Astrocyte of the cerebellum (primary cell): ENCODE results near the gene HTRA3.

Source experiments
- DNase-seq: peaks from one replicate; pipeline ENCODE4 v3.0.0-alpha.2; 2011; ENCODE audit warnings: low read depth
- H3K4me3 ChIP-seq: 2 replicates; pipeline ENCODE4 v1.5.1; 2011; ENCODE audit warnings: mild to moderate bottlenecking, low read depth, low read length, moderate library complexity
- CTCF ChIP-seq: IDR thresholded peaks from 2 replicates; pipeline ENCODE4 v1.5.1; 2012; ENCODE audit warnings: low read length, low read depth, moderate library complexity, mild to moderate bottlenecking; ENCODE audit errors: missing control alignments
- in situ Hi-C: cut with HindIII; loops from 2 replicates; pipeline ENCODE4 v1.10.0; 2017; ENCODE audit warnings: low sequenced_read_pairs

The HTRA3 gene

GRCh38 chr4:8286719-8287342, 17.3 kb downstream of the HTRA3 start:
- in situ Hi-C loops = no loop called here

GRCh38 chr4:8287343-8288280, 18.1 kb downstream of the HTRA3 start:
- H3K4me3 ChIP-seq = no peak overlapping the region
- in situ Hi-C loops = no loop called here
- no peak for DNase-seq
- TF ChIP-seq CTCF = no peak

More at GRCh38 chr4:8286719-8287342, 17.3 kb downstream of the HTRA3 start:
- no peak overlapping the region for H3K4me3 ChIP-seq
- no peak for DNase-seq
- TF ChIP-seq CTCF = no peak

GRCh38 chr4:8289151-8289750, 19.7 kb downstream of the HTRA3 start:
- in situ Hi-C loops = no loop called here
- TF ChIP-seq CTCF = no peak
- no peak overlapping the region for H3K4me3 ChIP-seq
- DNase-seq = no peak

GRCh38 chr4:8289956-8290700, 20.6 kb downstream of the HTRA3 start:
- in situ Hi-C loops = no loop called here
- no peak overlapping the region for H3K4me3 ChIP-seq
- no peak for TF ChIP-seq CTCF
- DNase-seq = no peak

DNA sequence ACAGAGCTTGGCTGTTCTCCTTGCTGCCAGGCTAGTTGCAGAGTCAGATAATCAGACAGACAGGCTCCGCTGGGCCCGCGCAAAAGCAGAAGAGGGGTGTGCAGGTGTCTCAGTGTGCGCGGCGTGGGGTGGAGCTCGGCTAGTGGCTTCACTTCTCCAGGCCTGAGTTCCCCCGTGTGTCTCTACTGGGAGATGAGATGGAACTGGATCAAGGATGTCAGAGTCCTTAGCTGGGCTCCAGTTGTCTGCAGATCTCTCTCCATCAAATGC, 21.1 kb downstream of the HTRA3 start:
- no peak overlapping the region for H3K4me3 ChIP-seq
- no peak for TF ChIP-seq CTCF
- in situ Hi-C loops = no loop called here
- no peak for DNase-seq

- in situ Hi-C loops = no loop called here
- DNase-seq = no peak
- H3K4me3 ChIP-seq = no peak overlapping the region
- no peak for TF ChIP-seq CTCF
Measured at GRCh38 chr4:8291036-8291682, 21.6 kb downstream of the HTRA3 start.
